Type B pancreatic cell (in vitro differentiated cells): ENCODE results near the gene GET3. TPM values are rescaled to one million over a fixed set of nuclear protein-coding genes. Genes with fewer than 3 reads are reported as not detected.

Experiments used
- DNase-seq: peaks from one replicate; pipeline ENCODE4 v3.0.0; 2021; ENCODE audit warnings: mixed read lengths; ENCODE audit not compliant: unreplicated experiment; ENCODE audit errors: extremely low spot score
- H3K27ac Mint-ChIP-seq: 2 replicates; pipeline ENCODE4 v1.8.0; 2021; ENCODE audit warnings: mild to moderate bottlenecking, mixed read lengths
- H3K27me3 Mint-ChIP-seq: 2 replicates; pipeline ENCODE4 v1.8.0; 2021; ENCODE audit warnings: mixed read lengths
- H3K36me3 Mint-ChIP-seq: 2 replicates; pipeline ENCODE4 v1.8.0; 2021; ENCODE audit warnings: mixed read lengths
- H3K4me1 Mint-ChIP-seq: one replicate; pipeline ENCODE4 v1.8.0; 2021; ENCODE audit warnings: mixed read lengths; ENCODE audit not compliant: unreplicated experiment
- H3K4me3 Mint-ChIP-seq: 2 replicates; pipeline ENCODE4 v1.8.0; 2021; ENCODE audit warnings: mild to moderate bottlenecking, mixed read lengths
- H3K9me3 Mint-ChIP-seq: 2 replicates; pipeline ENCODE4 v1.8.0; 2021; ENCODE audit warnings: mixed read lengths
- CTCF ChIP-seq: fragments of 200-600 bp; sonication (generic); conservative IDR thresholded peaks from 2 replicates; pipeline ENCODE4 v1.5.0; 2021; ENCODE audit warnings: antibody characterized with exemption, mild to moderate bottlenecking
- total RNA-seq: library from RNA; stranded (reverse); gene quantifications from 2 replicates; pipeline ENCODE4 v1.2.1, GENCODE V29; 2021; ENCODE audit warnings: low replicate concordance

The GET3 gene
- total RNA-seq, 1 donor from 2014 or later: 59.6 TPM

DNA sequence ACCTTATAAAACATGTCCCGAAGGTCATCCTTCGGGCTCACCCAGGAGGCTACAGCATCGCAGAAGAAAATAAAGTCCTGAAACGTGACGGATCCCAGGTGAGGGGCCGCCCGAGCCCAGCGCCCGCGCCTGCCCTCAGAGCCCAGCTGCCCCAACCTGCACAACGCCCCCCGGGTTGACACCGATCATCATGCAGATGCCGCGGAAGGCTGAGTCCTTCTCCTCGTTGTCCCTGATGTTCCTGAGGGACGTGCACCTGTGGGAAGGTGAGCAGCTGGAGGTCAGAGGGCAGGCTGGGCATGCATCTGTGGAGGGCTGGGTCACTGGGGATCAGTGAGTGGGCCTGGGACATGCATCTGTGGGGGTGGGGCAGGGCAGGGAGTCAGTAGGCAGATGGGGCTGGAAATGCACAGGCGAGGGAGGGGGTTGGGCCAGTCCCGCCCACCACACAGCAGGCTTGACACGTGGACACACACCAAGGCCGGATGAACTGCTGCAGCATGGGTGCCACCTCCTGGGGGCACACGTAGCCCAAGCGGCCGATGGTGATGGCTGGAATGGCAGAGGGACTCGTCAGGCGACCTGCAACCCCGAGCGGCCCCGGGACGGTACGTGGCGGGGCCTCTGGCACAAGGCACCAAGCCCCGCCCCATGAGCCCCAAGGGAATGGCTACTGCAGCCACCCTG, 35.6 kb upstream of the GET3 start:
- Mint-ChIP-seq H3K4me1 (peaks cover 7% of the 10 kb centered on the region), H3K36me3 (peaks cover 18% of the 10 kb centered on the region), H3K9me3 (no peaks in the 10 kb centered on the region), H3K27me3 (no peaks in the 10 kb centered on the region), H3K4me3 (no peak overlapping the region), H3K27ac (no peak overlapping the region)
- TF ChIP-seq CTCF: no peak
- no peak for DNase-seq

DNA sequence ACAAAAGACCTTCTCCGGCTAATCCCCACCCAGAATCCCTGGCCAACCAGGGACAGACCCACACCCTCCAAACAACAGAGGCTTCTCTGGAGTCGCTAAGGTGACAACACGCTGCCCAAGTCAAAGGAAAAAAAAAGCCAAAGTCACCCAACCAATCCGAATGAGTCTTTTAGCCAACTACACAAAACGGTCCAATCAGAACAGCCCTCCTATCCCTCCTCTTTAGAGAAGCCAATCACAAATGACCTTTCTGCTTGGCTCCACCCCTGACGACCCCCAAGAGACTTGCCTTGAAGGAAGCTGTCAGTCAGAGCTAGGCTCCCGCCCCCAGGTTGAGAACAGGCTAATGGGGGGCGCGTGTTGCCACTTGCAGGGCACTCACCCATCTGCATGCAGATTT, 34.3 kb upstream of the GET3 start:
- H3K27me3 Mint-ChIP-seq: no peaks in the 10 kb centered on the region
- H3K4me1 Mint-ChIP-seq: peaks cover 5% of the 10 kb centered on the region
- H3K36me3 Mint-ChIP-seq: peaks cover 18% of the 10 kb centered on the region
- no peak overlapping the region for H3K27ac Mint-ChIP-seq
- H3K9me3 Mint-ChIP-seq: no peaks in the 10 kb centered on the region
- no peak for TF ChIP-seq CTCF
- no peak for DNase-seq
- H3K4me3 Mint-ChIP-seq: no peak overlapping the region

DNA sequence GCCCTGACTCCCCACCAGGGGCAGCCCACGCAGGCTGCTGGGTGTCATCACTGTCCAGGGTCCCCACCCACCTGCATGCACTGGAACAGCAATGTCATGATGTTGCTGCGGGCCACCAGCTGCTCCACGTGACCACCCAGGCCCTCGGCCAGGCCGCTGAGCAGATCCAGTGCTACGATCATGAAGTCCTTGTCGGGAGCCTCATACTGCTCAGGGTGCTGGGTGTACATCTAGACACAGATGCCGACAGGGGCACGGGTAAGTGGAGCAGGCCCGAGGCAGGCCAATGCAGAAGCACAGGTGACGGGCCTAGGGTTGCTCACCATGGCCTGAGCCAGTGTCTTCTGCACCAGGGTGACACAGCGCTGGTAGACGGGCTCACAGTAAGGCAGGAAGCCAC, 32.1 kb upstream of the GET3 start:
- H3K27ac Mint-ChIP-seq: no peak overlapping the region

DNA sequence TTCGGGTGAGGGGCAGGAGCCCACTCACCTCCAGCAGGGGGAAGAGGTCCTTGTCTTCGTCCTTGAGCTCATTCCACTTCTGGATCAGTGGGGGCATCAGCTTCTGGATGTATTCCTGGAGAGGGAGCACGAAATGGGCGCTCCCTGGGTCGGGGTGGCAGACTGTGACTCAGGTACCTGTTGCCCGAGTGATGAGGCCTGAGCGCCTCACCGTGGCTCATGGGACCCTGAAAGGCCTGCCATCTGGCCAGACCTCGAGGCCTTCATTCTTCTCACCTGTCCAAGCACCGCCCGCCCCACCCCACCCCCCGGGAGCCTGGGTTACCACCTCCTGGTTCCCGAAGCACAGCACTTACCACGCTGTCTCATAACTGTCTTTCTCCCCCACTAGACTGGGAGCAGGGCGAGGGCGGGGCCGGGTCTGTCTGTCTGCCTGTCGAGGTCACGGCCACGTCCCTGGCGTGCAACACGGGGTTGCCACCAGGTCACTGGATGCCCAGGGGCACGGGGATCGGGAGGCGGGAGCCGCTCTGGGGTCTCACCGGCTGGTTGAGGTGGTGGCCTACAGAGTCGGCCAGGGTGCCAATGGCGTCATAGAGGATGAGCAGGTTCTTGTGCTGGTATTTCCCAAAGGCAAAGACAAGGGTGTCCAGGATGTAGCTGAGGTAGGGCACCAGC, 31.5 kb upstream of the GET3 start:
- Mint-ChIP-seq H3K27me3 (no peaks in the 10 kb centered on the region), H3K4me1 (peaks cover 5% of the 10 kb centered on the region), H3K9me3 (no peaks in the 10 kb centered on the region), H3K27ac (no peak overlapping the region), H3K4me3 (no peak overlapping the region), H3K36me3 (peaks cover 18% of the 10 kb centered on the region)
- no peak for TF ChIP-seq CTCF
- no peak for DNase-seq

More for the DNA sequence above, 32.1 kb upstream of the GET3 start:
- H3K4me3 Mint-ChIP-seq: no peak overlapping the region
- no peaks in the 10 kb centered on the region for H3K9me3 Mint-ChIP-seq
- no peaks in the 10 kb centered on the region for H3K27me3 Mint-ChIP-seq
- H3K36me3 Mint-ChIP-seq: peaks cover 14% of the 10 kb centered on the region
- H3K4me1 Mint-ChIP-seq: peaks cover 5% of the 10 kb centered on the region
- no peak for TF ChIP-seq CTCF
- DNase-seq: no peak

DNA sequence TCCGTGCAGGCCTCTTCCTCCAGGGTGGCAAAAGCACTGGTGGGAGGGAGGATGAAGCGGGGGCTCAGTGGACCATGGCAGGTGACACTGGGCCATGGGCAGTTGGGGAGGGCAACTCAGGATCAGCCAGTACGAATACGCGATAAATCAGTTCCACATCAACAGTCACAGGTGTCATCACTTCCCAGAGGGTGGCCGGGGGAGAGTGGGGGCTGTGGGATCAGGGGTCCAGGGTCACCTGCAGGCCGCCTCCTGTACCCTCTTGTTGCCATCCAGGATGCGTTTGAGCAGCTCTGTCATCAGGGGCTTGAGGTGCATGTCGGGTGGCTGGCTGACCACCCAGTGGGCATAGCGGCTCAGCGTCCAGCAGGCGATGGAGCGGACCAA, 31.0 kb upstream of the GET3 start:
- DNase-seq: no peak
- peaks cover 5% of the 10 kb centered on the region for H3K4me1 Mint-ChIP-seq
- TF ChIP-seq CTCF: no peak
- no peak overlapping the region for H3K4me3 Mint-ChIP-seq
- H3K27me3 Mint-ChIP-seq: no peaks in the 10 kb centered on the region
- H3K9me3 Mint-ChIP-seq: no peaks in the 10 kb centered on the region
- H3K27ac Mint-ChIP-seq: no peak overlapping the region
- H3K36me3 Mint-ChIP-seq: peaks cover 18% of the 10 kb centered on the region
